WI38 (cell line): ENCODE results near the gene DOCK11.

Experiments
- H3K4me3 ChIP-seq: 2 replicates; pipeline ENCODE4 v1.5.1; 2011; ENCODE audit warnings: low read depth, mild to moderate bottlenecking, control low read depth, low read length
- TF ChIP-seq, protein P1 (sequence below): IDR thresholded peaks from 2 replicates; pipeline ENCODE4 v1.5.1; 2012; ENCODE audit warnings: low read depth, mild to moderate bottlenecking, control low read depth, low read length

Gene DOCK11

DNA sequence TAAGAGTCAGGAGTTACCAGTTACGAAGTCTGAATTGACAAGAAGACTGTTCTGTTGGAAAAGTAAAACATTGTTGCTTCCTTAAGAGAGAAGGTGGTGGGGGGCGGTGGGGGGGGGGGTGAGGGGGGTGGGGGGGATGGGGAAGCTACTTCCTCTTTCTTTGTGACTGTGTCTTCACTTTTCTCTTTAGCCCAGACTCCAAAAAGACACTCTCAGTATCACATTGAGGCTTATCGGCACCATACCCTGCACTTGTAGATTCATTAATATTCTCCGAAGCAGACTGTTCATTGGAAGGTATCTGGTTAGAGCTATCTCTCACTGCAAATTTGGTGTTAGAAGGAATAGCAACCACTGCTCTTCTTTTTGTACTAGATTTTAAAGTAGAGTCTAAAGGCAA is 137.2 kb downstream of the DOCK11 start:
- H3K4me3 ChIP-seq = no peak overlapping the region
- TF ChIP-seq, protein P1, sequence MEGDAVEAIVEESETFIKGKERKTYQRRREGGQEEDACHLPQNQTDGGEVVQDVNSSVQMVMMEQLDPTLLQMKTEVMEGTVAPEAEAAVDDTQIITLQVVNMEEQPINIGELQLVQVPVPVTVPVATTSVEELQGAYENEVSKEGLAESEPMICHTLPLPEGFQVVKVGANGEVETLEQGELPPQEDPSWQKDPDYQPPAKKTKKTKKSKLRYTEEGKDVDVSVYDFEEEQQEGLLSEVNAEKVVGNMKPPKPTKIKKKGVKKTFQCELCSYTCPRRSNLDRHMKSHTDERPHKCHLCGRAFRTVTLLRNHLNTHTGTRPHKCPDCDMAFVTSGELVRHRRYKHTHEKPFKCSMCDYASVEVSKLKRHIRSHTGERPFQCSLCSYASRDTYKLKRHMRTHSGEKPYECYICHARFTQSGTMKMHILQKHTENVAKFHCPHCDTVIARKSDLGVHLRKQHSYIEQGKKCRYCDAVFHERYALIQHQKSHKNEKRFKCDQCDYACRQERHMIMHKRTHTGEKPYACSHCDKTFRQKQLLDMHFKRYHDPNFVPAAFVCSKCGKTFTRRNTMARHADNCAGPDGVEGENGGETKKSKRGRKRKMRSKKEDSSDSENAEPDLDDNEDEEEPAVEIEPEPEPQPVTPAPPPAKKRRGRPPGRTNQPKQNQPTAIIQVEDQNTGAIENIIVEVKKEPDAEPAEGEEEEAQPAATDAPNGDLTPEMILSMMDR = no peak

DNA sequence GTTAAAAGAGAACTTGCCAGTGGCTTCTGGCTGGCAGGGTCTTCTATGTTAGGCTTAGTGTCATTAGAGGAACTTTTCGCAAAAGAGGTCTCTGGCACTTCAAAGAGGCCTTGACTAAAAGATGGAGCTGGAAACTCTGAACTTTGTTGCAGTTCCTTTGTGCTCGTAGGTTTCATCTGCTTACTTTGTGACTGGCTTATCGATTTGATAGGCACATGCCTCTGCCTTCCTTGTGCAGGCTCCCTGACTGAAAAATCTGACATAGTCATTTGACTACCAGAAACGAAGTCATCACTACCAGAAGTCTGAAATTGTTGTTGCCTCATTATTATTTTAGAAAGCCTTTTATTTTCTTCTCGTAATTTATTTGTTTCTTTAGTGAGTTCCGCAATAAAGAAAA is 137.9 kb downstream of the DOCK11 start:
- no peak overlapping the region for H3K4me3 ChIP-seq
- TF ChIP-seq, protein P1 = no peak

DNA sequence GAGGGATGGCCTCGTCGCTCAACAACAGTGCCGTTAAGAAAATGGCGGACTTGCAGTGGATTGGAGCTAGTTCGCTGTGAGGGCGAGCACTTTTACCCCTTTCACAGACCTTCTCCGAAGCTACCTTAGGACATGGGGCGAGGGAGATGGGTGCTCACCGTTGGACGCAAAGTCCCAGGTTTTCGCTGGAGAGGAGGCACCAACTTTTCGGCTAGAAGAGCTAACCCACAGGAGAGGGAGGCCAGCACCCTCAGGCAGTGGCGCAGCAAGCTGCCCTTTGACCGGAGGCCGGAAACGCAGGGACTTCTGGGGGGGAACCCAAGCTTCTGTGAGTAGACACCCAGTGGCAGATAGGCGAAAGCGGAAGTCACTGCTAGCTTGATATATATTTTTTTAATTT is 138.7 kb downstream of the DOCK11 start:
- H3K4me3 ChIP-seq = no peak overlapping the region
- TF ChIP-seq, protein P1 = no peak

DNA sequence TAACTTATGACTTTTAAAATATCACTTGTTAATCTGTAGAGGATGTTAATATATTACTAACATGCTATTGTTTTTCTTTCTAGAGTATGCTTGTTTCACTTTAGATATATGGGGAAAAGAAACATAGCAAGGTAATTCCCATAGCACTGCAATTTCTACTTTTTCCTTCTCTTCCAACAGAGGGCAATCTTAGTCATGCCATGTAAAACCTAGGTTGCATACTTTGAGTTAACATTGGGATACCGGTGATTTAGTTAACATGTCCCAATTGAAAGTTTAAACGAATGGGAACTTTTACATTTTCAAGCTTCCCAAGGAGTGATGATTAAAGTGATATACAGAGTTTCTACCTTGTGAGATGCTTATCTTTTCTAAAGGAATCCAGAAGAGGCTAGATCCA is 142.4 kb downstream of the DOCK11 start:
- H3K4me3 ChIP-seq = no peak overlapping the region
- TF ChIP-seq, protein P1 = no peak

DNA sequence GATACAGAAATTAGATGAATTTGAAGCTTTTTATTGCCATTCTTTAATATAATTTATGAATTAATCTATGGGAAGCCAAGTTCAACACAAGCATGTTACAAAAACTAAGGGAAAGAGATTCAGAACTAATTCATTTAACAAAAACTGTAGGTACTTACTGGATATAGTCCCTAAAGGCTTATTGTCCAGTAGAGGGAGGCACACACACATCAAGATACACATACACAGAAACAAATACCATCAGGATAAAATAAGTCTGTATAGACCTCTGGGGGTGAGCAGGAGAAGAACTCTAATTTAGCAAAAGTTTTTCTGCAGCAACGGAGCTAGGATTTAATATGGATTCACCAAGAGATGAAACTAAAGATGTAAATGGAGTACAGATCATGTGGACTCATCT is 148.8 kb downstream of the DOCK11 start:
- TF ChIP-seq, protein P1 = no peak; the same call in 1 of the 2 replicates
- no peak overlapping the region for H3K4me3 ChIP-seq

DNA sequence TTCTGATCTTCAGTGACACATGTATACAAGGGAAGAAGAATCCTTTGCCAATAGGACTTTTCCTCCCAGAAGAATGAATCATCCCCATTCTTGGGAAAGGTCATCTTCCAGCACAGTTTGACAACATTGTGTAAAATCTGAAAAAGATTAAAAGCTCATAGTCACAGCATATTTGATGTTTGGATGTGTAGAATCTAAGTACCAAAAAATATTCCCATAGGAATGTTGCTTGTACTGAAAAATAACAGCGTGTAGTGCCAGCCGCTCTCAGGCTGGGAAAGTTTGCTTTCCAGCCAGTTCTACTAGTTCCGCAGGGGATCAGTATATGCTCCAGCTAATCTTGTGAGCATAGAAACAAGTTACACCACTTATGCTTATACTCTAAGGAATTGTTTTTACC is 157.1 kb downstream of the DOCK11 start:
- TF ChIP-seq, protein P1 = no peak
- H3K4me3 ChIP-seq = no peak overlapping the region

DNA sequence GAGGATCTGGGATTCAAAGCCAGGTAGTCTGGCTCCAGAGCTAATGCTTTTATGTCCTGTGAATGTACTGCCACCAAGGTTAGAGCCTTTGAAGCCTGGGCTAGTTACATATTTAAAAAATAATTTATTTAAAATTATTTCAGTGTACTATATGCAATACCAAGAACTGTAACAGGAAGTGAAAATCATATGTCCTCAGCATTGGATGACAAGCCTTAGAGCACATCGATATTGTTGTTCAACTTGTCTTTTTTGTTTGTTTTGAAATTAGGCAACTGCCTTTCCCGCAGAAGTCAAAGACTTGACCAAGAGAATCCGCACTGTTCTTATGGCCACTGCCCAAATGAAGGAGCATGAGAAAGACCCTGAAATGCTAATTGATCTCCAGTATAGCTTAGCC is 158.7 kb downstream of the DOCK11 start:
- no peak overlapping the region for H3K4me3 ChIP-seq
- TF ChIP-seq, protein P1 = no peak
